Measurements from ENCODE around the gene FGFR2.

The FGFR2 gene

GRCh38 chr10:121614613-121615434 is 16.6 kb upstream of the FGFR2 start:
- no peak overlapping the region for H3K27ac ChIP-seq
- no peak overlapping the region for H2AFZ ChIP-seq (ENCODE audit: low read depth)
- no peaks in the 10 kb centered on the region for H3K4me1 ChIP-seq (ENCODE audit: low read depth, poor library complexity, severe bottlenecking)
- H3K36me3 ChIP-seq (ENCODE audit: insufficient read depth): no peaks in the 10 kb centered on the region
- H3K79me2 ChIP-seq (ENCODE audit: insufficient read depth, low read depth): no peaks in the 10 kb centered on the region
- H3K4me3 ChIP-seq (IDR thresholded peaks at IDR 0.05; ENCODE audit: insufficient read depth, low read depth, low read length): no peak overlapping the region
- H3K4me2 ChIP-seq: no peak overlapping the region
- no peak overlapping the region for H3K9ac ChIP-seq
- no peaks in the 10 kb centered on the region for H3K27me3 ChIP-seq (ENCODE audit: insufficient read depth, low read depth)
- no peaks in the 10 kb centered on the region for H4K20me1 ChIP-seq (ENCODE audit: insufficient read depth)
- TF ChIP-seq CTCF (conservative IDR thresholded peaks at IDR 0.05; ENCODE audit: low read depth, low read length): no peak

- Histone ChIP-seq H3K27ac (no peak overlapping the region), H3K9ac (no peak overlapping the region), H3K4me2 (no peak overlapping the region), H3K27me3 (ENCODE audit: insufficient read depth, low read depth) (no peaks in the 10 kb centered on the region), H2AFZ (ENCODE audit: low read depth) (no peak overlapping the region), H3K36me3 (ENCODE audit: insufficient read depth) (no peaks in the 10 kb centered on the region), H4K20me1 (ENCODE audit: insufficient read depth) (no peaks in the 10 kb centered on the region), H3K4me1 (ENCODE audit: low read depth, poor library complexity, severe bottlenecking) (peaks cover under 1% of the 10 kb centered on the region), H3K79me2 (ENCODE audit: insufficient read depth, low read depth) (no peaks in the 10 kb centered on the region), H3K4me3 (IDR thresholded peaks at IDR 0.05; ENCODE audit: insufficient read depth, low read depth, low read length) (no peak overlapping the region)
- no peak for TF ChIP-seq CTCF (conservative IDR thresholded peaks at IDR 0.05; ENCODE audit: low read depth, low read length)
Observed at GRCh38 chr10:121613456-121613855, 15.2 kb upstream of the FGFR2 start.

- Histone ChIP-seq H3K79me2 (ENCODE audit: insufficient read depth, low read depth) (no peaks in the 10 kb centered on the region), H3K4me3 (IDR thresholded peaks at IDR 0.05; ENCODE audit: insufficient read depth, low read depth, low read length) (no peak overlapping the region), H3K4me1 (ENCODE audit: low read depth, poor library complexity, severe bottlenecking) (peaks cover 7% of the 10 kb centered on the region), H3K27ac (no peak overlapping the region), H4K20me1 (ENCODE audit: insufficient read depth) (no peaks in the 10 kb centered on the region), H3K27me3 (ENCODE audit: insufficient read depth, low read depth) (no peaks in the 10 kb centered on the region), H3K36me3 (ENCODE audit: insufficient read depth) (no peaks in the 10 kb centered on the region), H2AFZ (ENCODE audit: low read depth) (no peak overlapping the region), H3K9ac (no peak overlapping the region), H3K4me2 (no peak overlapping the region)
- TF ChIP-seq CTCF (conservative IDR thresholded peaks at IDR 0.05; ENCODE audit: low read depth, low read length): no peak
Observed at GRCh38 chr10:121611393-121612159, 13.3 kb upstream of the FGFR2 start.

- H3K4me1 ChIP-seq (ENCODE audit: low read depth, poor library complexity, severe bottlenecking): peaks cover 7% of the 10 kb centered on the region
- no peak overlapping the region for H2AFZ ChIP-seq (ENCODE audit: low read depth)
Observed at GRCh38 chr10:121610798-121611323, 12.6 kb upstream of the FGFR2 start.

More at GRCh38 chr10:121610798-121611323, 12.6 kb upstream of the FGFR2 start:
- no peak for TF ChIP-seq CTCF (conservative IDR thresholded peaks at IDR 0.05; ENCODE audit: low read depth, low read length)
- Histone ChIP-seq H3K27ac (no peak overlapping the region), H3K4me3 (IDR thresholded peaks at IDR 0.05; ENCODE audit: insufficient read depth, low read depth, low read length) (no peak overlapping the region), H3K9ac (no peak overlapping the region), H3K79me2 (ENCODE audit: insufficient read depth, low read depth) (no peaks in the 10 kb centered on the region), H3K36me3 (ENCODE audit: insufficient read depth) (no peaks in the 10 kb centered on the region), H3K4me2 (no peak overlapping the region), H3K27me3 (ENCODE audit: insufficient read depth, low read depth) (no peaks in the 10 kb centered on the region), H4K20me1 (ENCODE audit: insufficient read depth) (no peaks in the 10 kb centered on the region)
